Transverse colon (tissue), 4 donors: ENCODE results near the gene HAGH. TPM values are rescaled to one million over a fixed set of nuclear protein-coding genes. Genes with fewer than 3 reads are reported as not detected.

ENCODE experiments used
- DNase-seq: peaks from one replicate; pipeline ENCODE4 v3.0.0-alpha.2; 2019
- H3K27ac ChIP-seq, 4 donors: fragments of 200-600 bp; sonication (generic); 2 replicates each; pipeline ENCODE4 v1.5.1; 2016 to 2018; ENCODE audit warnings: inconsistent platforms in 4 of 4
- H3K27me3 ChIP-seq: fragments of 200-600 bp; sonication (generic); 2 replicates; pipeline ENCODE4 v1.5.1; 2017; ENCODE audit warnings: inconsistent platforms
- H3K36me3 ChIP-seq, 4 donors: fragments of 200-600 bp; sonication (generic); 2 replicates each; pipeline ENCODE4 v1.5.1; 2017 to 2019; ENCODE audit warnings: inconsistent platforms in 4 of 4
- H3K4me1 ChIP-seq, 4 donors: fragments of 200-600 bp; sonication (generic); 2 replicates each; pipeline ENCODE4 v1.5.1; 2017 to 2020; ENCODE audit warnings: inconsistent platforms in 4 of 4
- H3K4me3 ChIP-seq, 4 donors: fragments of 200-600 bp; sonication (generic); 1 replicate in 1 of 4; 2 replicates in 3 of 4; pipeline versions ENCODE4 v1.5.1 to v1.6.1; 2017 to 2019; ENCODE audit warnings: inconsistent platforms in 4 of 4
- H3K9me3 ChIP-seq, 2 donors: fragments of 200-600 bp; sonication (generic); 2 replicates each; pipeline ENCODE4 v1.5.1; 2017 to 2019; ENCODE audit warnings: inconsistent platforms in 2 of 2
- EP300 ChIP-seq: sonication (generic); formaldehyde crosslinking; IDR thresholded peaks from one replicate; pipeline ENCODE4 v1.6.1; 2017; ENCODE audit warnings: antibody characterized with exemption, low read depth
- POLR2A ChIP-seq: fragments of 450-650 bp; IDR thresholded peaks from one replicate; pipeline ENCODE4 v1.6.1; 2016; ENCODE audit warnings: antibody characterized with exemption, mild to moderate bottlenecking, moderate library complexity
- POLR2AphosphoS5 ChIP-seq, 3 donors: sonication (generic); formaldehyde crosslinking; IDR thresholded peaks; one replicate each; pipeline ENCODE4 v1.6.1; 2016; ENCODE audit warnings: antibody characterized with exemption in 3 of 3
- WGBS, 2 donors: methylation state at CpG; one replicate each; pipeline ENCODE4 v1.1.5; 2018; ENCODE audit warnings: low coverage in 1 of 2; 5-methylcytosine and 5-hydroxymethylcytosine counted together
- in situ Hi-C, 4 donors: fragments of 200-750 bp; cut with MboI; loops; one replicate each; pipeline versions ENCODE4 v1.15.0 to v1.15.1; 2017; ENCODE audit warnings: low sequenced_read_pairs in 3 of 4, low pct_ligation_motif_present in 1 of 4, low pct_unique_long_range_greater_than_20kb in 1 of 4
- intact Hi-C: fragments of 100-400 bp; cut with DNase I; formaldehyde crosslinking; loops from one replicate; pipeline ENCODE4 v1.15.1; 2023; ENCODE audit warnings: low total_unique reads
- total RNA-seq, 4 donors: library from RNA; depleted of rRNA; stranded (reverse); fragments of >200 nt; gene quantifications; one replicate each; pipeline ENCODE4 v1.1.0, GENCODE V29; 2016
- TF ChIP-seq, protein P1 (sequence below), 5 experiments: fragments of 200-600 bp in 3 of 5; fragments of 450-650 bp in 2 of 5; sonication (generic) in 3 of 5; IDR thresholded peaks; 1 replicate in 2 of 5; 2 replicates in 3 of 5; pipeline ENCODE4 v1.5.1; 2016 to 2017; ENCODE audit warnings: antibody characterized with exemption in 5 of 5, inconsistent platforms in 3 of 5, mild to moderate bottlenecking in 2 of 5, moderate library complexity in 1 of 5

The HAGH gene
- total RNA-seq, 4 donors from 2014 or later, result 40.6 to 403 (median 121) TPM

DNA sequence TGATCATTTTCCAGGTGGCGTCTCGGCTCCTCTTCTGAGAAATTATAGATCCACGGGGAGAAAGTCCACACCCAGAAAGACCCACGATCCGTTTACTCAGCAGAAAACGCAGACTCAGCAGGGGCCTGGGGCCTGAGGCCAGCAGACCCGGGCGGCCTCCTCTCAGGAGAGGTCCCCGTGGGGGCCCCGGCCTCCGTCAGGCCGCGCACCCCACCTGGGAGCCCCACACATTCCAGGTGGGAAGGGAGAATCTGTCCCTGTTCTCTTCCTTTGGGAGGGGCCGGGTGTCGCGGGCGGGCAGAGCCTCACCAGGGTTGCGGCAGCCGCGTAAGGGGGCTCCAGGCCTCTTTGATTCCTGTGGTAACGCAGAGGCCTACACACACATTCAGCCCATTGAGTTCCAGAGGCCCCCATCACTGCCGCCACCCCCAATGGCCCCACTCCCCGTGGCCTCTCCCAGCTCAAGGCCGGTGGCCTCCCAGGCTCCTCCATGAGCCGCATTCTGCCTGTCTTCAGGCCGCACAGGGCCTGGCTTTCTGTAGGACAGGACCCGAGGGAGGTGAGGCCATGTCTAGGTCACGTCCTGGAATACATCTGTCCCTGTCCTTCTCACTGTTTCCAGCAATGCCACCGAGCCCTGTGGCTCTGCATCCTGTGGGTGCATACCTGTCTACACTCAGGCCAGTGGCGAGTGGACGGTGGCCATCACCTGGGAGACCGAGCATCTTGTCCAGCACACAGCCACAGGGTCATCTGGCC is 31.5 kb downstream of the HAGH start:
- Histone ChIP-seq H3K4me1 (peaks cover 0 to 9% (median 6%) of the 10 kb centered on the region in 4 donors), H3K9me3 (peaks cover 0 to 6% of the 10 kb centered on the region in 2 donors), H3K36me3 (no peaks in the 10 kb centered on the region), H3K27ac (no peak overlapping the region), H3K4me3 (no peak overlapping the region), H3K27me3 (no peaks in the 10 kb centered on the region)
- WGBS, 2 donors, result 81% methylated on average over 24 of the region's 32 CpGs; no CpG with 5 or more reads in 1 of the 2 donors
- TF ChIP-seq POLR2A (no peak), EP300 (no peak), POLR2AphosphoS5 (IDR thresholded peaks at IDR 0.05) (no peak)
- TF ChIP-seq, protein P1, sequence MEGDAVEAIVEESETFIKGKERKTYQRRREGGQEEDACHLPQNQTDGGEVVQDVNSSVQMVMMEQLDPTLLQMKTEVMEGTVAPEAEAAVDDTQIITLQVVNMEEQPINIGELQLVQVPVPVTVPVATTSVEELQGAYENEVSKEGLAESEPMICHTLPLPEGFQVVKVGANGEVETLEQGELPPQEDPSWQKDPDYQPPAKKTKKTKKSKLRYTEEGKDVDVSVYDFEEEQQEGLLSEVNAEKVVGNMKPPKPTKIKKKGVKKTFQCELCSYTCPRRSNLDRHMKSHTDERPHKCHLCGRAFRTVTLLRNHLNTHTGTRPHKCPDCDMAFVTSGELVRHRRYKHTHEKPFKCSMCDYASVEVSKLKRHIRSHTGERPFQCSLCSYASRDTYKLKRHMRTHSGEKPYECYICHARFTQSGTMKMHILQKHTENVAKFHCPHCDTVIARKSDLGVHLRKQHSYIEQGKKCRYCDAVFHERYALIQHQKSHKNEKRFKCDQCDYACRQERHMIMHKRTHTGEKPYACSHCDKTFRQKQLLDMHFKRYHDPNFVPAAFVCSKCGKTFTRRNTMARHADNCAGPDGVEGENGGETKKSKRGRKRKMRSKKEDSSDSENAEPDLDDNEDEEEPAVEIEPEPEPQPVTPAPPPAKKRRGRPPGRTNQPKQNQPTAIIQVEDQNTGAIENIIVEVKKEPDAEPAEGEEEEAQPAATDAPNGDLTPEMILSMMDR (IDR thresholded peaks at IDR 0.05), result no peak
- no peak for DNase-seq
- in situ Hi-C loops, result no loop called here
- intact Hi-C loops, result no loop called here

DNA sequence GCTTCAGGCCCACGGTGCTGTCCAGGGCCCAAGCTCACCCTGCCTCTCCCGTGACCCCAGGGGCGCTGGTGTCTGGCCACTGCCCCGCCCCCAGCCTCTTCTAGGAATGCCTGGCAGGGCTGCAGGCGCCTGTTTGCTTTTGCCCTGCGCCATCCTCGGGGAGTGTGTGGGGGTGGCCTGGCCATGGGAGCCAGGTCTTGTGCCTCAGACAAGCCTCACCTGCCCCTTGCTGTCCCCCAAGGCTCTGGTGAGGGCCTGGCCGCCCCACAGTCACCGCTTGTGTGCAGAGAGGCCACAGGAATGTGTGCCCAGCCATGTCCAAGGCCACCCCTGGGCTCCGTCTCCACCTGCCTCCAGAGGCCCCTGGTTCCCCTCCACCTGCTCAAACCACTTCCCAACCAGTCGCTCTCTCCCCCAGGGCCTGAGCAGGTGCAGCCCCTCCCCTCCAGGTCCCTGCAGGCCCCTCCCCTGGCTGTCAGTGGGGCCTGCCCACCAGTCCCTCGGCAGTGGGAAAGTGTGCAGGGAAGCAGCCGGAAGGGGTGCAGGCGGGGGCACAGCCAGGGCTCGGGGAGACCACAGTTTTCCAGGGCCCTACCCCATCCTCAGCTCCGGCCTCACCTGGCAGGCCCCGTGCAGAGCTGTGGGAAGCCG is 32.3 kb downstream of the HAGH start:
- in situ Hi-C loops (no loop called here), intact Hi-C loops (no loop called here)
- DNase-seq, result no peak

DNA sequence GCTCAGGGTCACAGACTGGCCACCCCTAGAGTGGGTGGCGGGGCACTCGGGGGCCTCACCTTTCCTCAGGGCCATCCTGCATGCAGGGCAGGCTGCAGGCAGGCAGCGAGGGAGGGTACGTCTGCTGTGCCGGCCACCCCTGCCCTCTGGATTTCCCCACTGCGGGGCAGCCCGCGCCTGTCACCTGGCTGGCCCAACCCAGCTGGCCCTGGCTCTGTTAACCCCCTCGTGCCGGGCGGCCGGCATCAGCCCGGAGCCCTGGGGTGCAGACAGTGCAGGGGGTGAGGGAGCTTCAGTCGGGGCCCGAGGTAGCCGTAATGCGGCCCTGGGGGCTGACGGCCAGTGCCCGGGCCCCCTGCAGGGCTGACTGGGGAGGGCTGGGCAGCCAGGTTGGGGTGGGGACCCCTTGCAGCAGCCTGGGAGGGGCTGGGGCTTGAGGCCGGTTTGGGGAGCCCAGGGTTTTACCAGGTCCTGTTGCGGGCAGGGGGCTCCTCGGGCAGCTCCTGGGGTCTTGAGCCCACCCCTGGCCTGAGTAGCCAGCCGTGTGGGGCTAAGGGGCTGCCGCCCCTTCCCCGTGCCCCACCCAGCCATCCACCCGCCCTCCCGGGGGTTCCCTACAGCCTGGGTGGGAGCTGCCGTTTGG is 32.9 kb downstream of the HAGH start, which contains the start of gene IGFALS:
IGFALS (minus strand) TSS at position 128 of the 643 bp plus-strand sequence; CDS start at position 75, 53 bp downstream.
- H3K36me3 ChIP-seq, result no peaks in the 10 kb centered on the region
- WGBS, 2 donors, result 41% methylated on average over 16 of the region's 28 CpGs; no CpG with 5 or more reads in 1 of the 2 donors
- intact Hi-C loops (no loop called here), in situ Hi-C loops (no loop called here)
- peaks cover 0 to 9% (median 6%) of the 10 kb centered on the region in 4 donors for H3K4me1 ChIP-seq
- no peak within 1 kb of the TSS for H3K4me3 ChIP-seq
- H3K27me3 ChIP-seq, result no peaks in the 10 kb centered on the region
- no peak for DNase-seq
- no peak within 1 kb of the TSS for H3K27ac ChIP-seq
- TF ChIP-seq POLR2AphosphoS5 (IDR thresholded peaks at IDR 0.05), result no peak
- TF ChIP-seq, protein P1 (IDR thresholded peaks at IDR 0.05), result no peak
- no peak for TF ChIP-seq POLR2A
- TF ChIP-seq EP300, result no peak
- peaks cover 0 to 6% of the 10 kb centered on the region in 2 donors for H3K9me3 ChIP-seq

More for the DNA sequence above, 32.3 kb downstream of the HAGH start:
- no peak overlapping the region for H3K4me3 ChIP-seq
- peaks cover 0 to 6% of the 10 kb centered on the region in 2 donors for H3K9me3 ChIP-seq
- no peaks in the 10 kb centered on the region for H3K36me3 ChIP-seq
- peaks cover 0 to 9% (median 6%) of the 10 kb centered on the region in 4 donors for H3K4me1 ChIP-seq
- no peaks in the 10 kb centered on the region for H3K27me3 ChIP-seq
- WGBS, 2 donors, result 69% methylated on average over 15 of the region's 18 CpGs; no CpG with 5 or more reads in 1 of the 2 donors
- TF ChIP-seq EP300 (no peak), POLR2A (no peak), POLR2AphosphoS5 (IDR thresholded peaks at IDR 0.05) (no peak)
- TF ChIP-seq, protein P1 (IDR thresholded peaks at IDR 0.05), result no peak
- H3K27ac ChIP-seq, result no peak overlapping the region
